Adrenal gland (tissue), 5 donors: ENCODE measurements around the gene VPS8.

Experiments used
- POLR2A ChIP-seq, 2 donors: fragments of 450-650 bp; IDR thresholded peaks; one replicate each; pipeline ENCODE4 v1.6.1; 2017; ENCODE audit warnings: antibody characterized with exemption in 2 of 2, mild to moderate bottlenecking in 2 of 2, moderate library complexity in 1 of 2
- TF ChIP-seq, protein P1 (sequence below), 6 experiments: fragments of 450-650 bp in 4 of 6; fragments of 200-600 bp in 2 of 6; sonication (generic) in 1 of 6; IDR thresholded peaks; 1 replicate in 5 of 6; 2 replicates in 1 of 6; pipeline versions ENCODE4 v1.5.1 to v1.8.0; 2016 to 2021; ENCODE audit warnings: antibody characterized with exemption in 6 of 6, mild to moderate bottlenecking in 2 of 6, moderate library complexity in 1 of 6
- donor health status: DM: no; HTN: no; CAD: no.

DNA sequence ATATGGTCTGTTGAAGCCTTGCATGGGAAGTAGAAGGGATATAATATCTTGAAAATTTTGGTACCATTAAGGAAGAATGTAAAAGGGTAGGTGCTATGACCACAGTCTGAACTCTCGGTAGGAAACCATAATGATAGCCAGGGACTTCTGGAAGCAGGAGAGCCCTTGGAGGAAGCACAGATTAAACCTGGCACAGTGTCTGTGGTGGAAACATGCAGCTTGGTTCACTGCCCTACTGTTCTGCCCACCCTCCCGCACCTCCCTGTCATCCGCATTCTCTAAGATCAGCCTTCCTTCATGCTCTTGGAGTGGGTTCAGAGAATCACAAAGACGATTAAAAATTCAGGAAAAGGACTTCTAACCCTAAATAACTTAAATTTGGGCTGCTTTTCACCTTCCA, 20.9 kb downstream of the VPS8 start:
- no peak for TF ChIP-seq POLR2A (IDR thresholded peaks at IDR 0.05)
- TF ChIP-seq, protein P1, sequence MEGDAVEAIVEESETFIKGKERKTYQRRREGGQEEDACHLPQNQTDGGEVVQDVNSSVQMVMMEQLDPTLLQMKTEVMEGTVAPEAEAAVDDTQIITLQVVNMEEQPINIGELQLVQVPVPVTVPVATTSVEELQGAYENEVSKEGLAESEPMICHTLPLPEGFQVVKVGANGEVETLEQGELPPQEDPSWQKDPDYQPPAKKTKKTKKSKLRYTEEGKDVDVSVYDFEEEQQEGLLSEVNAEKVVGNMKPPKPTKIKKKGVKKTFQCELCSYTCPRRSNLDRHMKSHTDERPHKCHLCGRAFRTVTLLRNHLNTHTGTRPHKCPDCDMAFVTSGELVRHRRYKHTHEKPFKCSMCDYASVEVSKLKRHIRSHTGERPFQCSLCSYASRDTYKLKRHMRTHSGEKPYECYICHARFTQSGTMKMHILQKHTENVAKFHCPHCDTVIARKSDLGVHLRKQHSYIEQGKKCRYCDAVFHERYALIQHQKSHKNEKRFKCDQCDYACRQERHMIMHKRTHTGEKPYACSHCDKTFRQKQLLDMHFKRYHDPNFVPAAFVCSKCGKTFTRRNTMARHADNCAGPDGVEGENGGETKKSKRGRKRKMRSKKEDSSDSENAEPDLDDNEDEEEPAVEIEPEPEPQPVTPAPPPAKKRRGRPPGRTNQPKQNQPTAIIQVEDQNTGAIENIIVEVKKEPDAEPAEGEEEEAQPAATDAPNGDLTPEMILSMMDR (IDR thresholded peaks at IDR 0.05), result no peak
